Activated CD4-positive, alpha-beta T cell treated with anti-CD3 and anti-CD28 coated beads for 48 hours (primary cell): ENCODE data around the gene LIG3.
"Not testable (repeated sequence)": the region's sequence is repeated elsewhere in the genome, so short reads cannot be mapped to it uniquely, and the experiment has no call there.

Source experiments
- DNase-seq: peaks from one replicate; pipeline ENCODE4 v3.0.0-alpha.2; 2020

Gene LIG3

DNA sequence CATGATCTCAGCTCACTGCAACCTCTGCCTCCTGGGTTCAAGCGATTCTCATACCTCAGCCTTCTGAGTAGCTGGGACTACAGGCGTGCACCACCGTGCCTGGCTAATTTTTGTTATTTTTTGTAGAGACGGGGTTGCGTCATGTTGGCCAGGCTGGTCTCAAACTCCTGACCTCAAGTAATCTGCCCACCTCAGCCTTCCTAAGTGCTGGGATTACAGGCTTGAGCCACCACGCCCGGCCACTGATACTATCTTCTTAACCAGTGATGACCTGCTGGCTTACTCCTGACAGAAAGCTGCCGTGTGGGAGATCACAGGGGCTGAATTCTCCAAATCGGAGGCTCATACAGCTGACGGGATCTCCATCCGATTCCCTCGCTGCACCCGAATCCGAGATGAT lies 20.7 kb downstream of the LIG3 start:
- DNase-seq, result not testable (repeated sequence)

DNA sequence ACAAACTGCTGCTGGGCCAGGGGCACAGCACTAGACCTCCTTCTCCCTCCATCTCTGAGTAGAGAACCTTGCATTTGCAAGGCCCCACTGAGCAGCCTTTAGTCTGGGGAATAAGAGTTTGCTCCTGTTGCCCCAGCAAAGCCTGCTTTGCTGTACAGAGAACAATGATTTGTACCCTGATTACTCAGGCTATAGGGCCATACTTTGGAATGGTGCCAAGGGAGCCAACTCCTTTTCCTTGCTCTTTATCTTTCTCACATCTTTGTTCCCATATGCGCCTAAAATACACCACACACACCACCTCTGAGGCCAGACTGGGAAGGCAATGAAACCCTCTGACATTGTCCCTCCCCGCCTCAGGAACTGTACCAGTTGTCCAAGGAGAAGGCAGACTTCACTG lies 21.2 kb downstream of the LIG3 start:
- DNase-seq, result no peak

DNA sequence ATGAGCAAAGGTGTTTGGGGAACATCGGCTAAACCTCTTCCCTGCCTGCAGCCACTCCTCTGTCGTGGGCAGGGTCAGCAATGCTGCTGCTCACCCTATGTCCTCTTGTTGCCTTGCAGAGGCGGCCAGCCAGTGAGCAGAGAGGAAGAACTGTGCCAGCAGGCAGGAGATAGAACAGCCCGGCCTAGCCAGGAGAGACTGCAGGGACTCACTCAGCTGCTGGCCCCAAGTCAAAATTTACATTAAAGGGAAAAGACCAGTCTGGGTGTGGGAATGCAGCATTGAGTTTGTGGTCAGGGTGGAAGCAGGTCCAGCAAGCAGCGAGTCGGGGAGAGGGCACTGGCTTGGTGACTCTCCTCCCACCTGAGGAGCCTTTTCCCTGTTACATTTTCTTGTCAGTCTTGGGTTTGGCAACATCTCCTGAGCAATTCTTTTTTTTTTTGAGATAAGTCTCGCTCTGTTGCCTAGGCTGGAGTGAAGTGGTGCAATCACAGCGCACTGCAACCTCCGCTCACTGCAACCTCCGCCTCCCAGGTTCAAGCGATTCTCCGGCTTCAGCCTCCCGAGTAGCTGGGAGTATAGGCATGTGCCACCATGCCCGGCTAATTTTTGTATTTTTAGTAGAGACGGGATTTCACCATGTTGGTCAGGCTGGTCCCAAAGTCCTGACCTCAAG lies 22.7 kb downstream of the LIG3 start:
- no peak for DNase-seq

DNA sequence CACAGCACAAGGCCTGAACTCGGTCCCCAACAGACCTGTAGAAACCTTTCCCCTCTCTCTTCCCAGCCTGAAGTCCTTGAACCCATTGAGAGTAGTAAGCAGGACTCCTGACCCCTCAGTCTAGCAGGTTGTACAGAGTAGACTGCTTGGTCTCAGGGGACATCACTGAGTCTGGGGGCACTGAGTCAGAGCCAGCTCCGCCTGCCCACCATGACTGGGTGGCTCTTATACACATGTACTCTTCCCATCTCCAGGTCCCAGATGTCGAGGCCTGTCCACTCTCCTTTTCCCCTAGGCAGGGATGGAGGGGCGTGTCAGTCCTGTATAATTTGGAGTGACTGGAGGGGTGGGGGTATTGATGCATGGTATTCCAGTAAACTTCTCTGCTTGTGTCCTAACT lies 23.5 kb downstream of the LIG3 start:
- no peak for DNase-seq

DNA sequence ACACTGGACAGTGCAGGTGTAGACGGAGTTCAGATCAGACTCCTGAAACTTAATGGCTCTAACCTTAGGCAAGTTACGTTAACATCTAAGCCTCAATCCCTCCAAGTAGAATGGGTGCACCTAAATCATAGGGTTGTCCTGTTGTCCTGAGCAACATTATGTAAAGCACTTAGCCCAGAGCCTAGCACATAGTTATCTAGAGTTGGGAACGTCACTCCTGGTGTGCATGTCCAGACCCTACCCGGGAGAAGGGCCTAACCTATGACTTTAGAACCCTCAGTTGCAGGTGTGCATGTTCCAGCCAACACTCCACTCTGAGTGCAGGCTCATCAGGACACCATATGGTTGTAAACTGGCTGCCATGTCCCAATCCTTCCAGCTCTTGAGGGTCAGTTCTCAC lies 26.0 kb downstream of the LIG3 start:
- no peak for DNase-seq

DNA sequence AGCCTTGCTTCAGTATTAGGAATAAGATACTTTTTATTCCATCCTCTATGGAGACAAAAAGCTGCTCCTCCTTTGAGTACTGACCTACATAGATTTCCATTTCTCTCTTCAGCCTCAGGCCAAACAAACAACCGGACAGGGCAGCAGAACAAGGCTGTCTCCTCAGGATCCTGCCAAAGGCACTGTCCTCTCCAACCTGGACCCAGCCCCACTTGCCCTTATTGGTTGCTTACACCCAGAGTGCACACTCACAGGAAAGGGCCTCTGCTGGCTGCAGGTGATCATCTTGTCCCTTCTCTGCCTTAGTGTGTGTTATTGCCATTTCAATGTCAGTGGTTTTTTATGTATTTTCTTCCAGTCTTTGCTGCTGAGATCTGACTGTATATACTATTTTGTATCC lies 26.6 kb downstream of the LIG3 start:
- DNase-seq, result no peak

DNA sequence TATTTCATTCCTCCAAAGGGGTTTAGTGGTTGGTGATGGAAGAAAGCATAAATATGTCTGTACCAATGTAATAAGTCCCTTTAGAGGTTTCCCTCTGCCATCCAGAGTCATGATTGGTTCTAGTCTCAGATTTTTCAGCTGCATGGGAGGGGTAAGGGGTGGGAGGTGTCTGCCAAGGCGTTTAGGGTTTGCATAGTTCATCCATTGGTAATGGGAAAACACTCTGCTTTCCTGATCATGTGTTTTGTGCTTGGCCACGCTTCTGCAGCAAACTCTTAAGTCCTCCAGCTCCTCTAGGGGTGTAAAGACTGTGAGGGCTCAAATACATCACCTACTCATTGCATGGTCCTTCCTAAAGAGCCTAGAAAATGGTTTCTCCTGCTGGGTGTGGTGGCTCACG lies 29.8 kb downstream of the LIG3 start:
- DNase-seq, result no peak

DNA sequence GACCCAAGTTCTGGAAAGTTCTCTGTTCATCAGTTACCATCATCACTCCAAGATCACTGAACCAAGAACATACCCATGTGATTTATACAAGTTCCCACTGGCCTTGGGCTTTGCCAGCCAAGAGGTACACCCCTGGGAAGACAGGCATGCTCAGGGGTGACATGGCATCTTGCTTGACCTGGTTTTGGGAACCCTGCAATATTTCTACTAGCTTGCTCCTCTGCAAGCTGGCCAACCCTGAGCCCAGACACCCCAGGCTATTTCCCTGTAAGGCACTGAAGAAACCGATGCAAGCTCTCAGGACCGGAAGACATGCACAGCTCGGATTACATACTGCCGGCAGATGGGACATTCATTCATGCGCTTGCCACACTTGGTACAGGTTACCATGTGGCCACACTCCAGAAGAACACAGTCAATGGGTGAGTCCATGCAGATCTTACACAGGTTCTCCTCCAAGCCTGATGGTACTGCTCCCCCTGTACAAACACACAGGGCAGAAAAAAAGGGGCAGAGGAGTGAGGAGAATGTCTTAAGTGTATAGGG lies 31.4 kb downstream of the LIG3 start:
- no peak for DNase-seq

DNA sequence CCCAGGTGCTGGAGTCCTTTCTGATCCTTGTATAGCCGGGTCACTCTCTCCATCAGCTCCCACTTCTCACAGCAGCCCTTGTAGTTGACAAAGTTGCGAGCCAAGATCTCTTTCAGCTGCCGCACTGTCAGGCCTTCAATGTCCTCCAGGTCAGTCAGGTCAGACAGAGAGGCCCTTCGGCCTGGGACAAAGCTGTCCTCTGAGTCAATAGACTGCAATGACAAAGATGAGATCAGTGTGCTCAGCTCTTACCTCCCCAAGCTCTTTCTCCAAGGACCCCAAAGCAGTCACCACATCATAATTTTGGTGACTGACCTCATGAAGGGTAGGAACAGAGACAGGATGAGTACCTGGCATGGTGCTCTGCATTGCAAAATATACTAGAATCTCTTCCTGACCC lies 36.1 kb downstream of the LIG3 start:
- DNase-seq, result no peak

DNA sequence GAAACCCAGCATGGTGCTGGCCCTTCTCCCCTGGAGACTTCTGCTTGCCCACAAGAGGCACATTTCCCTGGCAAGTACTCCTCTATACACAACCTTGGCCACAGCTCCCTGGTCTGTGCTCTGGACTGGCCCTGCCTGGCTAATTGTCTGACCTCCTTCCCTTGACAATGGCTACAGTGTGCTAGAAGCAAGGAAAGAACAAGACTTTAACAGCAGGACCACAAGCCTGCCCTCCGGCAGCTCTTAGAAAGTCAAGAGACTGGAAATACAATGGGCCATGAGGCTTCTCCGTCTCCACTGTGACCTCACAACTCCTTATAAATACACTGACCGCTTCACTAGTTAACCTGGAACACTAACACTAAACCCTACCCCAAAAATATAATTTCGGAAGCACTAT lies 36.7 kb downstream of the LIG3 start:
- no peak for DNase-seq

DNA sequence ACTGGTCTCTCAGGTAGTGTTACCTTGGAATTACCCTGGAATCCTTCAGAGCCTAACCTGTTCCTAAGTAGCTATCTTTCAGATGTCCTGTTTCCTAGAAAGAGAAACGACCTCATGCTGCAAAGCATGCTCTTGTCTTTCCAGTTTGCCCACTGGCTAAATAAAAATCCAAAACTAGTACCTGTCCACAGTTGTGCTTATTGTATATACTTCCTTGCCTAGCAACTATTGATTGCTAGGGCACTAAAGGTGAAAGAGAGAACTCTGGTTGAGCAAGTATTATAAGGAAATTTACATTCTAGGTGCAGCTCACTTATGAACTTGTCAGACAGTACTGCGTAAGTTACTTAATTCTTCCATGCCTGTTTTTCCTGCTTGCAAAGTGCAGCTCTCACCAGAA lies 38.5 kb downstream of the LIG3 start:
- DNase-seq, result no peak

DNA sequence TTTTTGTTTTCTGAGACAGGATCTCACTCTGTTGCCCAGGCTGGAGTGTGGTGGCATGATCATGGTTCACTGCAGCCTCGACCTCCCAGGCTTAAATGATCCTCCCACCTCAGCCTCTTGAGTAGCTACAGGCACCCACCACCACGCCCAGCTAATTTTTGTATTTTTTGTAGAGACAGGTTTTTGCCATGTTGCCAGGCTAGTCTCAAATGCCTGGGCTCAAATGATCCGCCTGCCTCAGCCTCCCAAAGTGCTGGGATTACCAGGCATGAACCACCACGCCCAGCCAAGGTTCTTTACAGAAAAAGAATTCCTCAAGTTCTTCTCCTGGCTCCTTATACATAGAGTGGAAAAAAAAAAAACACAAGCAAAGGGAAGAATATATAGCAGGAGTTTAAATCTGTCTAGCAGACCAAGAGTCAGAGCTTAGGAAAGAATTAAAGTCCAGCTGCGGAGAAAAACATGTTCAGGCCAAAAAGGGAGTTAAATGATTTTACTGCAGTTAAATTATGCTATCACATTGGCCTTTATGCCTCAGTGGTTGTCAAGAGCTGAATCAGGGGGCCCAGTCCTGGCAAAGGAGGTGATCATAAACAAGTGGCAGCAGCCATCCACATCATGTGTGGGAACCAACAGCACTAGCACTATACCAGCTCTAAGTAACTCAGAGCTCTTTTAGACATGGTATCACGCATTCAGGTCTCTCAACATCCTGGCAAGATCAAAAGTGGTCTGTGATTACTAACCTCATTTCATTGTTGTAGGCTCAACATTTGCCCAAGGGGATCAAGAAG lies 39.3 kb downstream of the LIG3 start:
- no peak for DNase-seq

DNA sequence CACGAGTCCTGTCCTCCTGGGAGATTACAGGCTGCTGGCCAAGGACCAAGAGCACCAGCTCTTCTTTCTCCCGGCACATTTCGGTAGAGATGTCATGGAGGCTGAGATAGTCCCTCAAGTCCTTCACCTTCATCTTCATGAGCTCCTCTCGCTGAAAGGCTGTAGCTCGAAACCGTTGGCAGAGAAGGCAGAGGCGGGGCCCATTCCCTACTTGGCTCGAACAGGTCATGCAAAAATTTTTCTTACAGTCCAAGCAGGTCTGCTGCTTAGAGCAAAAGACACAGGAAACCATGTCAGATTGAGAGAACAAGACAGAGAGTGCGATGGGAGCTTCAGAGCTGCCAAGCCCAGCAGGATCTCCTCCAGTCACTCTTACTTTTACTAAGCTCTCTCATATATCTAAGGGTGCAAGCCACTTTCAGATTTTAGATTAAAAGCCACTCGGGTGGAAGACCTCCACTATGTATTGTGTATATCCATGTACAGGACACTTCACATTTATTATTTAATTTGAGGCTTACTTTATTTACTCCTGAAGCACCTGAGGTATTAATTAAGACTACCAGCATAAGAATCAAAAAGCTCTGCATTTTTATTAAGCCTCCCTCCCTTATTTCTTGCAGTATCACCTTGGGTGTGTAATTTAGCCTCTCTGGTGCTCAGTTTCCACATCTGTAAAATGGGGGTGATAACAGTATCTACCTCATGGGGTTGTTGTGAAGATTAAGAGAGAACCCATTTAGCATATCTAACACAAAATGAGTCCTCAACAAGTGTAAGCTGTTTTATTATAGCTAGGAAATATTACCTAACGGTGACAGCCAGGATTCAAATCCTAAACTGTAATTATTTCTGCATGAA lies 41.4 kb downstream of the LIG3 start:
- no peak for DNase-seq

DNA sequence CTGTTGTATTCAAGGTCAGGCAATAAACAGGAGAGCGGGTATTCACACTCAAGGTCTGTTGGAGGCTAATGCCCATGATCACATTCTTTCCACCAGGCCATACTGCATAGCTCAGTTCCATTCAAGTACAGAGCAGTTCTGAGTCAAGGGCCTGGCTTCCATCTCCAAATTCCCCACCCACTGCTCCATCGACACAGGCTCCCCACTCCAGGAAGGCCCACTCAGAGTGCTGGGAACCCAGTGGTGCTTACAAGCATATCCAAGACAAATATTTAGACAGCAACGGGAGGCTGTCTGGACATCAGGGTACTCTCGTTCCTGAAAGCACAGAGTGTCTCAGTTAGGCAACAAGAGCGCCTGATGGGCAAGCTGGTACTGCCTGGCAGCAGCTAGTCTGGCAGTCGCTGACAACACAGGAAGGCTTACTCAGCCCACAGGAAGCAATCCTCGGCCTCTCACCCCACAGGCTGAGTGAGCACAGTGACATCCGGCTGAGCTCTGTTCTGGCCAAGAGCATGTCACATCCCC lies 42.3 kb downstream of the LIG3 start:
- DNase-seq, result peak; percentile 83

DNA sequence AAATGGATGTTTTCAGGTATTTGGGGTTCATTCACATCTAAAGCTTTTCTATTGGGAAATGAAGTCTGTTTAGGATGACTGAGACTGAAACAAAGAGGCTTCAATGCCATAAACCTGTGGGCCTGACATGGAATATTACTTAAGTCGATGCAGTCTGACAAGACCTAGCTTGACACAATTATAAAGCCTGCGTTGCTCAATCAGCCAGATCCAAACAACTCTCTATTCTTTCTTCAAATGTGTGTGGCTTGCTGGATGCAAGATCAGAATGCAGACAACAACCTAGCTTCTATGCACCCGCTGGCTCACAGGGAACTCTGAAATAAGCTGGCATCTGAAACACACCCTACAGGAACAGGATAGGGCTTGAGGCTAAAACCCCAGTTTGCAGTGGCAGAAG lies 43.2 kb downstream of the LIG3 start:
- no peak for DNase-seq

DNA sequence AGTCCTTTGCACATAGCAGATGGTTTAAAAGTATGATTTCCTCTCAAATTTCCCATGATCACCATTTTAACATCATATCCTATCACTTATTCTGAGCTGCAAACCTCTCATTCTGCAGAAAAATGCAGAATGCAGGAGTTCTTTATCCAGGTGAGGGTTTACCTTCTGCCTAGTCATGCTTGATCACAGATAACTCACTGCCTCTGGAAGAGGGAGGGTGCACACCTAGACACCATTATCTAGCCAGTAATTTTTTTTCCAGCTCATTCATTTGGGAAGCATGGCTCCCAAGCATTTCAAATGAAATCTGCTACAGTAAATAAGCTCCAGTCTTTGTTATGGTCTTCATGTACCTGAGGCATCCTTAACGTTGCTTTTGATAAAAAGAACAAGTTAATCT lies 45.2 kb downstream of the LIG3 start:
- DNase-seq, result no peak

DNA sequence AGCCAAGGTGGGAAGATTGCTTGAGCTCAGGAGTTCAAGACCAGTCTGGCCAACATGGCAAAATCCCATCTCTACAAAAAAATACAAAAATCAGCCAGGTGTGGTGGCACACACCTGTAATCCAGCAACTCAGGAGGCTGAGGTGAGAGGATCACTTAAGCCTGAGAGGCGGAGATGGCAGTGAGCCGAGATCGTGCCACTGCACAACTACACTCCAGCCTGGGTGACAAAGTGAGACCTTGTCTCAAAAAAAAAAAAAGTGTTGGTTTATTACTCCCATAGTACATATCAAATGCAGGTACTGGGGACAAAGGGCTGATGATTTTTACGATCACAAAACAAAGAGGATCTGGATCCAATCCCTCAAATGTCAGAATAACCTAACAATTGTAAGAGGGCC lies 47.8 kb downstream of the LIG3 start:
- DNase-seq, result not testable (repeated sequence)

DNA sequence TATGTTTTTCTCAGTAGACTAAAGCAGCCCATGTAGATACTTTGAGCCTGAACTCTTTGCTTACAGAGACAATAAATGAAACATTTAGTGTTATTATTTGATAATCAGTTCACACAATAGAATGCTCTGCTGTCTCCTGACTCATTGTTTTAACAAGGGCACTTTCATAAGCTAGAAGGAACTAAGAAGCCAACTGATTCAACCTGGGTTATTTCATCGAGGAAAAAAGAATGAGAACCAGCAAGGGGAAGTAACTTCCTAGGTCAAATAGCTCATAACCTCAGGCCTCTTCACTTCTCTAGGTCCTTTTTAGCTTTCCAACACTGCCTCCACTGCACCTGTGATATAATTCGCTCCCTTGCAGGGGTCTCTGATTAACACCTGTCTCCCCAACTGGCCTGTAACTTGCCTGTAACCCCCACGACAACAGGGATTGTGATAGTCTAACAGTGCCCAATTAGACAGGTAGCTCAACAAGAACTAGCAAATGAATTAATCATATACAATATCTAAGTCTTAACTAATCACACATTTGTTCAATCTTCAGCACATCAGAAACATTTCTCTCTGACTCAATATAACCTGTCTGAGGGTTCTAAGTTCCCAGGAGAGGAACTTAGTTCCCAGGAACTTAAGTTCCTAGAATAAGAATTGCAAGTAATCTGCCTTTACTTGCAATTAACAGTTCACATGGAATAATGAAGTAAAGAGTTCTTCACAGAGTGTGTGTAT lies 48.4 kb downstream of the LIG3 start:
- no peak for DNase-seq

DNA sequence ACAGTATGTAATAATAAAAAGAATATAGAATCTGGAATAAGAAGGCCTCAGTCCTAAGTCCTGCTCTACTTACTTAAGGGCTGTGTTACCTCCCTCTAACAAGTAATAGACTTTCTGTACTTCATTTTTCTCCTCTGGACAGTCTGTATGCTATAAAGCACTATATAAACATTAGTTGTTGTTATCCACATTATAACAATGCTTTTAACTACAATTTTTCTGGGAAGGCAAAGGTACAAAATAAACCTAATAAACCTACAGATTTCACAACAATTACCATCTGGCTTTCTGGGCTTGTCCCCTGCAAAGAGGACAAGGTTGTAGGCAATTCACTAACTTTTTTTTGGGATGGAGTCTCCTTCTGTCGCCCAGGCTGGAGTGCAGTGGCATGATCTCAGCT lies 50.5 kb downstream of the LIG3 start:
- DNase-seq, result no peak

DNA sequence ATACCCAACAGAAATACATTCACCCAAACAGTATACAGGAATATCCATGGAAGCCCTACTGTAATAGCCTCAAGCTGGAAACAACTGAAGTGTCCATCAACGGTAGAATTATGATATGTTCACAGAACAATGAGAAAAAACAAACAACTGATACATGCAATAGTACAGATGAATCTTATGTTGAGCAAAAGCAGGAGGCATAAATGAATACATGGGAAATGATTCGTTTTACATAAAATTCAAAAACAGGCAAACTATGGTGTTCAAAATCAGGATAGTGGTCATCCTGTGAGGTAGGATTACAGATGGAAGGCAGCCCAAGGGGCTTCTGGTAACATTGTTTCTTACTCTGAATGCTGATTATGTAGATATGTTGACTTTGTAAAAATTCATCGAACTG lies 58.1 kb downstream of the LIG3 start:
- DNase-seq, result no peak

DNA sequence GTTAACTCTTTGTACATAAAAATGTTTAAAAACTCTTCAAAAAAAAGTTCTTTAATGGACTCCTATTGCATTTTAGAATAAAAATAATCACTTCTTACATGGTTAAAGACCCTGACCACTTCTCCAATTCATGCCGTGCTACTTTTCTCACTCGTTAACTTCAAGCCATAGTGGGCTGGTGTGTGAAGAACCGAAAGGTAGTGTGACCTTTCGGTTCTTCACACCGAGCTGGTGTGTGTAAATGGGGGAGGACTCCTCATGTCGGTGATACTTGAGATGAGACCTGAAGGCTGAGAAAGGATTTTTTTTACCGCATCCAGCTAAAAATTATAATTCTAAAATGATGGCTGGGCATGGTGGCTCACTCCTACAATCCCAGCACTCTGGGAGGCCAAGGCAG lies 61.1 kb downstream of the LIG3 start:
- DNase-seq, result no peak

DNA sequence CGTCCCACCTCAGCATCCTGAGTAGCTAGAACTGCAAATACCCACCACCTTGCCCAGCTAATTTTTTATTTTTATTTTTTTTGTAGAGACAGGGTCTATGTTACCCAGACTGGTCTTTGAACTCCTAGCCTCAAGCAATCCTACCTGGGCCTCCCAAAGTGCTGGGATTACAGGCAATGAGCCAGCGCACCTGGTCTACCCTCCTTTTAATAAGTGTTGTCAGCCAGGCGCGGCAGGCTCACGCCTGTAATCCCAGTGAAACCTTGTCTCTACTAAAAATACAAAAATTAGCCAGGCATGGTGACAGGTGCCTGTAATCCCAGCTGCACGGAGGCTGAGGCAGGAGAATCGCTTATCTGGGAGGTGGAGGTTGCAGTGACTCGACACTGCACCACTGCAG lies 63.9 kb downstream of the LIG3 start:
- DNase-seq, result no peak
